HEK293T (cell line): ENCODE measurements around the gene ADORA1.

Experiments
- BHLHE40 ChIP-seq: fragments of 450-650 bp; IDR thresholded peaks from 2 replicates; pipeline ENCODE4 v1.6.1; 2016; ENCODE audit warnings: mild to moderate bottlenecking, moderate library complexity, borderline replicate concordance
- CTBP1 ChIP-seq: fragments of 450-650 bp; IDR thresholded peaks from 2 replicates; pipeline ENCODE4 v1.6.1; 2016; ENCODE audit warnings: borderline replicate concordance
- ELF4 ChIP-seq: fragments of 450-650 bp; IDR thresholded peaks from 2 replicates; pipeline ENCODE4 v1.6.1; 2017; ENCODE audit warnings: antibody characterized with exemption
- FOXA1 ChIP-seq: fragments of 450-650 bp; IDR thresholded peaks from 2 replicates; pipeline ENCODE4 v1.6.1; 2016; ENCODE audit warnings: mild to moderate bottlenecking
- FOXK2 ChIP-seq: fragments of 450-650 bp; IDR thresholded peaks from 2 replicates; pipeline ENCODE4 v1.6.1; 2016; ENCODE audit warnings: mild to moderate bottlenecking
- FOXM1 ChIP-seq: fragments of 450-650 bp; IDR thresholded peaks from 2 replicates; pipeline ENCODE4 v1.6.1; 2017; ENCODE audit warnings: mild to moderate bottlenecking, borderline replicate concordance
- HDGF ChIP-seq: fragments of 450-650 bp; IDR thresholded peaks from 2 replicates; pipeline ENCODE4 v1.6.1; 2017; ENCODE audit warnings: antibody characterized with exemption, borderline replicate concordance
- L3MBTL2 ChIP-seq: fragments of 450-650 bp; conservative IDR thresholded peaks from 2 replicates; pipeline ENCODE4 v1.6.1; 2016; ENCODE audit warnings: mild to moderate bottlenecking
- LEF1 ChIP-seq: fragments of 450-650 bp; IDR thresholded peaks from 2 replicates; pipeline ENCODE4 v1.6.1; 2017; ENCODE audit warnings: mild to moderate bottlenecking, borderline replicate concordance
- PKNOX1 ChIP-seq: fragments of 450-650 bp; IDR thresholded peaks from 2 replicates; pipeline ENCODE4 v1.6.1; 2016
- SP1 ChIP-seq: fragments of 450-650 bp; IDR thresholded peaks from 2 replicates; pipeline ENCODE4 v1.6.1; 2017
- SUZ12 ChIP-seq: fragments of 450-650 bp; IDR thresholded peaks from 2 replicates; pipeline ENCODE4 v1.6.1; 2016; ENCODE audit warnings: mild to moderate bottlenecking
- TARDBP ChIP-seq: fragments of 450-650 bp; IDR thresholded peaks from 2 replicates; pipeline ENCODE4 v1.6.1; 2016
- ZNF384 ChIP-seq: fragments of 450-650 bp; IDR thresholded peaks from 2 replicates; pipeline ENCODE4 v1.6.1; 2016

GRCh38 chr1:203120325-203121153 is 7.0 kb upstream of the ADORA1 start:
- TF ChIP-seq LEF1 (no peak), SP1 (no peak), ELF4 (no peak), FOXM1 (no peak), SUZ12 (no peak), ZNF384 (no peak), PKNOX1 (no peak), BHLHE40 (no peak), CTBP1 (no peak), HDGF (no peak), FOXK2 (no peak), TARDBP (no peak), FOXA1 (no peak), L3MBTL2 (no peak)
